Sciatic nerve (tissue), 2 donors: ENCODE measurements around the gene SPAG7. TPM values are rescaled to one million over a fixed set of nuclear protein-coding genes. Genes with fewer than 3 reads are reported as not detected.
"Not testable (repeated sequence)": the region's sequence is repeated elsewhere in the genome, so short reads cannot be mapped to it uniquely, and the experiment has no call there.

Experiments
- ATAC-seq: fragments of 200-7000 bp; cut with Tn5 transposase; one replicate; pipeline ENCODE4 v1.9.1; 2020; ENCODE audit warnings: mild to moderate bottlenecking, moderate library complexity
- DNase-seq: peaks from one replicate; pipeline ENCODE4 v3.0.0-alpha.2; 2020; ENCODE audit warnings: low spot score
- intact Hi-C: fragments of 100-400 bp; cut with DNase I; formaldehyde crosslinking; loops from one replicate; pipeline ENCODE4 v1.14.2; 2022
- microRNA-seq: library from miRNA; unstranded; fragments of <30 nt; microRNA quantifications from one replicate; pipeline ENCODE4 v1.2.0, GENCODE V29; 2020
- total RNA-seq: library from RNA; stranded (reverse); fragmentation: NEBNext Ultra II Directional; extraction: Animal tissue kit (Norgen Biotek cat#: 25700); gene quantifications from one replicate; pipeline ENCODE4 v1.2.1, GENCODE V29; 2021
- donor health status: DM: no; HTN: no; CAD: no.
- donor health status: DM: no; HTN: no; CAD: no.

The SPAG7 gene
- total RNA-seq, 1 donor from 2014 or later: 50.8 TPM

GRCh38 chr17:4914551-4914950 is 53.1 kb downstream of the SPAG7 start:
- not testable (repeated sequence) for ATAC-seq, DNase-seq
- intact Hi-C loops: loop anchor here (10.0 kb wide), 1 partner anchor 150 kb away; no protein-coding TSS in a partner anchor

GRCh38 chr17:4913994-4914393 is 53.6 kb downstream of the SPAG7 start:
- ATAC-seq (no peak), DNase-seq (no peak)
- intact Hi-C loops: loop anchor here (10.0 kb wide), 1 partner anchor 151 kb away; no protein-coding TSS in a partner anchor

Small RNA genes lying within 50 kb of the gene (microRNA-seq; reads per million reads assigned to microRNA genes)
- not detected for gene MIR6864
- gene MIR6865: not detected

Other genes starting within 250 kb of the SPAG7 start
- 14.3 TPM for gene MED11, start 236.4 kb downstream of the SPAG7 start, total RNA-seq
- gene ZMYND15, start 228.0 kb downstream of the SPAG7 start, total RNA-seq: 3.3 TPM
- 30.3 TPM for gene CXCL16, start 227.9 kb downstream of the SPAG7 start, total RNA-seq
- not detected for gene TM4SF5, start 195.9 kb downstream of the SPAG7 start, total RNA-seq
- gene VMO1, start 181.5 kb downstream of the SPAG7 start, total RNA-seq: 5.4 TPM
- gene GLTPD2, start 178.9 kb downstream of the SPAG7 start, total RNA-seq: not detected
- gene PSMB6, start 171.7 kb downstream of the SPAG7 start, total RNA-seq: 70.7 TPM
- 47.0 TPM for gene PLD2, start 160.7 kb downstream of the SPAG7 start, total RNA-seq
- gene MINK1, start 134.5 kb downstream of the SPAG7 start, total RNA-seq: 95.0 TPM
- 2.4 TPM for gene C17orf107, start 68.3 kb downstream of the SPAG7 start, total RNA-seq
- gene CHRNE, start 64.7 kb downstream of the SPAG7 start, total RNA-seq: 2.3 TPM
- not detected for gene GP1BA, start 35.5 kb downstream of the SPAG7 start, total RNA-seq
- gene SLC25A11, start 27.8 kb downstream of the SPAG7 start, total RNA-seq: 28.3 TPM
- gene RNF167, start 27.5 kb downstream of the SPAG7 start, total RNA-seq: 76.5 TPM
- gene PFN1, start 19.3 kb downstream of the SPAG7 start, total RNA-seq: 234 TPM
- 5.1 TPM for gene ENO3, start 16.7 kb downstream of the SPAG7 start, total RNA-seq
- gene CAMTA2, start 19.9 kb upstream of the SPAG7 start, total RNA-seq: 62.9 TPM
- 1.6 TPM for gene INCA1, start 29.7 kb upstream of the SPAG7 start, total RNA-seq
- gene KIF1C, start 30.1 kb upstream of the SPAG7 start, total RNA-seq: 143 TPM
- gene SLC52A1, start 67.6 kb upstream of the SPAG7 start, total RNA-seq: not detected
- 6.6 TPM for gene ZFP3, start 110.7 kb upstream of the SPAG7 start, total RNA-seq
- 10.0 TPM for gene ZNF232, start 144.1 kb upstream of the SPAG7 start, total RNA-seq
- gene USP6, start 148.2 kb upstream of the SPAG7 start, total RNA-seq: 0.31 TPM
- 16.5 TPM for gene ZNF594, start 224.1 kb upstream of the SPAG7 start, total RNA-seq